Astrocyte of the spinal cord (primary cell): ENCODE data around the gene PTPN4.
A peak's percentile ranks its signal among the peaks of the same experiment; 100 is the strongest.

Experiments
- DNase-seq: peaks from one replicate; pipeline ENCODE4 v3.0.0; 2011; ENCODE audit warnings: low read depth, low spot score
- H3K4me3 ChIP-seq: 2 replicates; pipeline ENCODE4 v1.5.1; 2011; ENCODE audit warnings: low read depth, mild to moderate bottlenecking, low read length, moderate library complexity
- in situ Hi-C: cut with HindIII; loops from 2 replicates; pipeline ENCODE4 v1.10.0; 2017; ENCODE audit warnings: low sequenced_read_pairs
- TF ChIP-seq, protein P1 (sequence below): IDR thresholded peaks from 2 replicates; pipeline ENCODE4 v1.5.1; 2012; ENCODE audit warnings: low read depth, mild to moderate bottlenecking, low read length, inconsistent platforms

Gene PTPN4

DNA sequence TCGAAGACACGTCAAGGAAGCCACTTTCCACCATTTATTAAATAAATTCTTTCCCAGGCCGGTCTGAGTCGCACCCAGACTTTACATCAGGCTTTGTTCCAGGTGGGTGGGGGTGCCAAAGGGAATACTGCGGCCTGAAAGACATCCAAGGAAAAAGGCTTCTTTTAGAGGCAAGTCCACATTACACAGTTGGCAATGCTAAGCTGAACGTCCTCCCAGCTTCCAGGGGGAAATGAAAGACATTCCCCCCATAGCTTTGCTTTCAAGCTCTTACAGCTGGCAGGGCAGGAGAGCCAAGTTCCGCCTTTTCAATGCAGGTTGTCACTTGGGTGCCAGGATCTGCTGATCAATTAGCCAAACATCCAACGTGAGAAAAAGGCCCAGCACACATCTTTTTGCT lies 36.5 kb upstream of the PTPN4 start:
- no peak overlapping the region for H3K4me3 ChIP-seq
- DNase-seq: no peak
- TF ChIP-seq, protein P1, sequence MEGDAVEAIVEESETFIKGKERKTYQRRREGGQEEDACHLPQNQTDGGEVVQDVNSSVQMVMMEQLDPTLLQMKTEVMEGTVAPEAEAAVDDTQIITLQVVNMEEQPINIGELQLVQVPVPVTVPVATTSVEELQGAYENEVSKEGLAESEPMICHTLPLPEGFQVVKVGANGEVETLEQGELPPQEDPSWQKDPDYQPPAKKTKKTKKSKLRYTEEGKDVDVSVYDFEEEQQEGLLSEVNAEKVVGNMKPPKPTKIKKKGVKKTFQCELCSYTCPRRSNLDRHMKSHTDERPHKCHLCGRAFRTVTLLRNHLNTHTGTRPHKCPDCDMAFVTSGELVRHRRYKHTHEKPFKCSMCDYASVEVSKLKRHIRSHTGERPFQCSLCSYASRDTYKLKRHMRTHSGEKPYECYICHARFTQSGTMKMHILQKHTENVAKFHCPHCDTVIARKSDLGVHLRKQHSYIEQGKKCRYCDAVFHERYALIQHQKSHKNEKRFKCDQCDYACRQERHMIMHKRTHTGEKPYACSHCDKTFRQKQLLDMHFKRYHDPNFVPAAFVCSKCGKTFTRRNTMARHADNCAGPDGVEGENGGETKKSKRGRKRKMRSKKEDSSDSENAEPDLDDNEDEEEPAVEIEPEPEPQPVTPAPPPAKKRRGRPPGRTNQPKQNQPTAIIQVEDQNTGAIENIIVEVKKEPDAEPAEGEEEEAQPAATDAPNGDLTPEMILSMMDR: no peak
- in situ Hi-C loops: no loop called here

DNA sequence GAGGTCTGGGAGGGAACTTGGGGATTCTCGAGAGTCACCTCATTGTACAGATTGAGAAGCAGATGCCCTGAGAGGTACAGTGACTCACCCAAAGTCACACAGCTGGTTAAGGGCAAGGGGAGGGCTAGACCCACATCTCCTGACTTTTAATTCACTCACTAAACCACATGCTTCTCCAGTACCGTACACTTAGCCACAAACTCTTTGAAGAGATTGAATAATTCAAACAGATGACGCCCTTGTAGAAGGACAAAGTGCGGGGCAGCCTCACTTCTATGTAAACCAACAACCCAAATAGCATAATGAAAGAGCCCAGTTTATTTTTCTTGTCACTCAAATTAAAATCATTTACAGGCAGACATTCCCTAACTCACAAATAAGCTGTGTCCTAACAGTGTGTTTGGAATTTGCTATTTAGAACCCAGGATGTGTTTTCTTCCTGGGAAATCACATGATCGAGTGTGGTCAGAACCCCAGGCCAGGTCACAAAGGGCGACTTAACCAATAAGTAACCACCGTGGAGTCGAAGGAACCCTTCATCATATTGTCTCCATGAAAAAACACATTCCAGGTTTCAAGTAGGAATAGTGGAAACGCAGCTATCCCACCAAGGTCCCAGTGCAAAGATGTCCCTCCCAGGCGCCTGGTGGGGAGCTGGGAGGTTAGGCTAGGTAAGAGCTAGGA lies 35.8 kb upstream of the PTPN4 start:
- peak; percentile 40 for DNase-seq
- TF ChIP-seq, protein P1: no peak
- H3K4me3 ChIP-seq: no peak overlapping the region
- in situ Hi-C loops: no loop called here

GRCh38 chr2:119724656-119725485 lies 34.9 kb upstream of the PTPN4 start:
- TF ChIP-seq, protein P1: no peak
- in situ Hi-C loops: no loop called here
- H3K4me3 ChIP-seq: no peak overlapping the region
- no peak for DNase-seq

GRCh38 chr2:119727493-119727892 lies 32.2 kb upstream of the PTPN4 start:
- DNase-seq: no peak
- H3K4me3 ChIP-seq: no peak overlapping the region
- in situ Hi-C loops: no loop called here
- TF ChIP-seq, protein P1: no peak

- in situ Hi-C loops: no loop called here
- TF ChIP-seq, protein P1: no peak
- DNase-seq: no peak
- no peak overlapping the region for H3K4me3 ChIP-seq
These were observed 31.3 kb upstream of the PTPN4 start for GRCh38 chr2:119728421-119728820.

GRCh38 chr2:119730671-119731177 lies 29.0 kb upstream of the PTPN4 start:
- DNase-seq: no peak
- TF ChIP-seq, protein P1: no peak
- in situ Hi-C loops: no loop called here
- no peak overlapping the region for H3K4me3 ChIP-seq
